Endometrium (tissue), 2 donors: ENCODE results near the gene ZNF627.
"Not testable (repeated sequence)": the region's sequence is repeated elsewhere in the genome, so short reads cannot be mapped to it uniquely, and the experiment has no call there.

ENCODE experiments used
- FAIRE-seq: peaks from 2 replicates; lab custom pipeline; 2012; peaks lifted over from hg19 to GRCh38; lab: Jason Lieb, UNC
- donor health status: control.
- donor health status: control.

Gene ZNF627

DNA sequence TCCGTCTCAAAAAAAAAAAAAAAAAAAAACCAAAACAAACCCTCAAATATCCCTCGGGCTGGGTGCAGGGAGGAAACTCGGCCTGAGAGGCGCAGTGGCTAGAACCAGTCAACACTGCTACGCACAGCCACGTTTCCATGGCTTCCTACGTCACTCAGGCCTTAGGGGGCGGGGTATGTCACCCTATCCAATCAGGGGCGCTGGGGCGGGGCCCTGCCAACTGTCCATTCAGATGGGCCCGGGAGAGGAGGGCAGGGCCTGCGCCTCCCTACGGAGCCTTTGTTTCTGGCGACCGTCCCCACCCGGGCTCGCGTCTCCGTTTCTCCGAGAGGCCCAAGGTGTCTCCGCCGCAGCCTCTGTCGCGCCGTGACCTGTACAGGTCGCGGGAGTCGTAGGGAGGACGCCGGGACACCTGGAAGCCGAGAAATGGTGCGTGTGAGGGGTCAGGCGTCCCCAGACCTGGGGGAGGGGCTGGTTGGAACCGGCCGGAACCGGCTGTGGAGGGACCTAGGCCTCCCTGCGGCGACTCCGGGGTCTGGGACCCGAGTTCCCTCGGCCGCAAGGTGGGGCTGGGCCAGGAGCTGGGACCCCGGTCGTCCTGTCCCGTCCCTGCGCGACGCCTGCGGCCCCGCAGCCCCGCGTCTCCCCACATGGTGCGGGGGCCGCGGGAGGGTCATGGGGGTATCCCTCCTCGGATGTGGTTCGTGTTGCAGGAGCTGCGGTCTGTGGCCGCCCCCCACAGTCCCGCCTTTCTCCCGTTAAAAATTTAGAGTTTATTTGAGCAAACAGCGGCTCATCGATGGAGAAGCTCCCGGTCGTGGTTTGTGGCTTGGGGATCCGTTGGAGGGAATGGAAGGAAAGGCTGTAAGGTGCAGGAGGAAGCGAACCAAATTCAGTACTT is at the start of gene ZNF627:
TSS of gene ZNF627 (plus strand) at position 282 of the 901 bp plus-strand sequence. CDS start at position 427, 145 bp downstream.
- FAIRE-seq: peak; percentile 96

DNA sequence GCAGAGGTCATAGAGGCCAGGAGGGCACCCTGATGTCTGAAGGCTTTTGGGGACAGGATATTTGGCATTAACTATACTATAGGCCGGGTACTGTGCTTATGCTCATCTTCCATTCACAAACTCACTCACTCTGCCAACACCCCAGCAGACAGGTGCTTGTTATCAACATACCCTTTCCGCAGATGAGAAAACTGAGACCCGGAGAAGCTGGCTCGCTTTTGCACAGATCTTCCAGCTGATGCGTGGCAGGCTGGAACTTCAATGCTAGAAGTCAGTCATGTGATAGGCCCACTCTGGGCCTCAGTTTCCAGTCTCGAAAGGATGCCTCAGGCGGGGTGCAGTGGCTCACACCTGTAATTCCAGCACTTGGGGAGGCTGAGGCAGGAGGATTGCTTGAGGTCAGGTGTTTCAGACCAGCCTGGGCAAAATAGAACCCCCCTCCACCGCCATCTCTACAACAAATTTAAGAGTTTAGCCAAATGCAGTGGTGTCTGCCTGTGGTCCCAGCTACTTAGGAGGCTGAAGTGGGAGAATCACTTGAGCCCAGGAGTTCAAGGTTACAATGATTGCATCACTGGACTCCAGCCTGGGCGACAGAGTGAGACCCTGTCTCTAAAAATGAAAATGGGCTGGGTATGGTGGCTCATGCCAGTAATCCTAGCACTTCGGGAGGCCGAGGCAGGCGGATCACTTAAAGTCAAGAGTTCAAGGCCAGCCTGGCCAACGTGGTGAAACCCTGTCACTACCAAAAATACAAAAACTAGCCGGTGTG is 49.2 kb upstream of the ZNF627 start:
- no peak for FAIRE-seq

DNA sequence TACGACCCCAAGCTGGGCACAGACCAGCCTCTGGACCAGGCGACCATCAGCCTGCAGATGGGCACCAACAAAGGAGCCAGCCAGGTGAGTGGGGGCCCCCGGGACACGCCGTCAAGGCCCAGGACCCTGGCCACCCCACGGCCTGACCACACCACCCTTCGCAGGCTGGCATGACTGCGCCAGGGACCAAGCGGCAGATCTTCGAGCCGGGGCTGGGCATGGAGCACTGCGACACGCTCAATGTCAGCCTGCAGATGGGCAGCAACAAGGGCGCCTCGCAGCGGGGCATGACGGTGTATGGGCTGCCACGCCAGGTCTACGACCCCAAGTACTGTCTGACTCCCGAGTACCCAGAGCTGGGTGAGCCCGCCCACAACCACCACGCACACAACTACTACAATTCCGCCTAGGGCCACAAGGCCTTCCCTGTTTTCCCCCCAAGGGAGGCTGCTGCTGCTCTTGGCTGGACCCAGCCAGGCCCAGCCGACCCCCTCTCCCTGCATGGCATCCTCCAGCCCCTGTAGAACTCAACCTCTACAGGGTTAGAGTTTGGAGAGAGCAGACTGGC is 47.8 kb upstream of the ZNF627 start:
- FAIRE-seq: no peak

DNA sequence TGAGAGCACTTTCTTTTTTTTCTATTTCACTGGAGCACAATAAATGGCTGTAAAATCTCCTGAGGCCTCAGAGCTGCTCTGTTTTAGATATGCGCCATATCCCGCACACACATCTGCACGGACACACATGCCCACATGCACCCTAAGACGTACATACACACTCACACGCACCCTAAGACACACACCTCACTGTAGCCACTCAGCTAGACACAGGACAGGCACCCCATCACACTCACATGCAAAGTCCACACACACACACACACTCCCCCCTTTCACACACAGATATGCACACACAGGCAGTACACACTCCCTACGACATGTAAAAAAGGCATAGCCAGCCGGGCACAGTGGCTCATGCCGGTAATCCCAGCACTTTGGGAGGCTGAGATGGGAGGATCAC is 47.0 kb upstream of the ZNF627 start:
- FAIRE-seq: no peak

GRCh38 chr19:11551603-11552235 is 45.6 kb upstream of the ZNF627 start:
- no peak for FAIRE-seq

GRCh38 chr19:11552666-11553372 is 44.5 kb upstream of the ZNF627 start:
- no peak for FAIRE-seq

- FAIRE-seq: no peak
Observed at GRCh38 chr19:11554160-11554559, 43.1 kb upstream of the ZNF627 start.

DNA sequence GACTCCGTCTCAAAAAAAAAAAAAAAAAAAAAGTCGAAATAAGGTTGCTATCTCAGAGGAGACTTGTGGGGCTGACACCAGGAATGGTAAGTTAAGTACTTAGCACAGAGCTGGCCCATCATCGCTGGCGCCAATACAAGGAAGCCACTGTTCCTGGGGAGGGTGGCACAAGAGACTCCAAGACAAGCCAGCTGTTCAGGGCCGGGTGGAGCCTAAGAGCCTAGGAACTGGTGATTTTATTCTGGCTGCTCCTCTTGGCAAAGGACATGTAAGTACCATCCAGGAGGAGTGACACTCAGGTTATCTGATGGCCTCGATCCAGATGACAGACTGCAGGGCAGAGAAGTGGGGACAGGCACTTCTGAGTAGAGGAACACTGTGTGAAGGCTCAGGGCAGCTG is 42.0 kb upstream of the ZNF627 start:
- FAIRE-seq: no peak

DNA sequence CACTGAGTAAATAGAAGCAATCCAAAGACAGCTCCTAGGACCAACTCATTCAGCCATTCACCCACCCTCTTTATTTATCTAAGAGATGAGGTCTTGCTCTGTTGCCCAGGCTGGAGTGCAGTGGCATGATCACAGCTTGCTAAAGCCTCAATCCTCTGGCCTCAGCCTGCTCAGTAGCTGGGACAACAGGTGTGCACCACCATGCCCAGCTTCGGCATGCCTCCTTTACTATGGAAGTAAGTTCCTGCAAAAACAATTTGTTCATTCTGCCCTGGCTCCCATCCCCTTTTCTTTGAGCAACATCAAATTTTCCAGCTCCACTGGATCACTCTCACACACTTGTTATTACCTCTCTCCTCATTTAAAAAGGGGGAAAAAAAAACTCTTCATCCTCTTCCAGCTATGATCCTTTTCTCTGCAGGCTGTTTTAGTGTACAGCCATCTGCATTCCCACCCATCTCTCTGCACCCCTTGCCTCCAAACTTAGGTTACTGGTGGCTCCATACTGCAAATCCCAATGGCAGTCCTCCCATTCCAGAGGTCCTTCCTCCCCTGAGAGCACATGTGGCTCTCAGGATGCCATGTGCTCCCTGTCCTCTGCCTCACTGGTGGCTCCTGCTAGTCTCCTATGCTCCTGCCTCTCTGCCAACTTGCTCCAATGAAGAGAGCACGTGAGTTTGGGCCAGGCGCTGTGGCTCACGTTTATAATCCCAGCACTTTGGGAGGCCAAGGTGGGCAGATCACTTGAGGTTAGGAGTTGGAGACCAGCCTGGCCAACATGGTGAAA is 40.5 kb upstream of the ZNF627 start:
- FAIRE-seq: no peak

DNA sequence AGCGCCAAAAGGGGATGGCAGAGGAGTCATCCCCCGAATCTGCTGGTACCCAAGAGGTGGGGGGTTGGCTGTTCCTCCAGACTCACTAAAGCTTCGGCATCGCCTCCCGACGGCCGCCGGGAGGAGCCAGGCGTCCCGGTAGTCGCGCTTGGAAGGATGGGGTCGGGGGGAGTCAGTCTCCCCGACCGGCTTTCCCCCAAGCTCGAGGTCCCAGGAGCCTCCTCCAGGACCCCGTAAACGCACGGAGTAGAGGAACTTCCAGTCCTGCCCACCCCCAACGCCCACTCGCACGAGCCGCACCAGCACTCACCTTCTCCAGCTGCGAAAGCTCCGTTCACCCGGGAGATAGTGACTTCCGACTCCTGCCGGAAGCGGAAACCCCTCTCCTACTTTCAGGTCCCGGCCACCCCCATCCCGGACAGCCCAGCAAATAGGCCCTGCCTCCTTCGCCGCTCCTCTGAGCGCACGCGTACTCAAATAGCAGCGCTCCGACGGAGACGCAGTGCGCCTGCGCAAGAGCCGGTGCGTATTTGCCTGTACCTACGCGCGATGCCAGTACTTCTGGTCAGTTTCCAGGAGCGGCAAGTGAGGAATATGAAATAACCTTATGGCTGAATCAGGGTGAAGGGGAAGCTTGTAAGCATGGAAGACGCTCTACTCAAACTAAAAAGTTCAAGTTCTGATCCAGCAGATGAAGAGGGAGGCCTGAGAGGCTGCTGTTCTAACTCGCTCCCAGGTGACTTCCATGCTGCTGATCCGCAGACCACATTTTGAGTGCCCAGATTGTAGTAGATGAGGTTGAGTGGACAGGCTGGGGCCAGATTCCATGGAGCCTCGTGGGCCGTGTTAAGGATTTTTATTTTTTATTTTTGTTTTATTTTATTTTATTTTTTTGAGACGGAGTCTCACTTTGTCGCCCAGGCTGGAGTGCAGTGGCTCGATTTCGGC is 38.1 kb upstream of the ZNF627 start, which contains the start of gene ELOF1:
TSS of gene ELOF1 (minus strand) at position 350 of the 948 bp plus-strand sequence. CDS start 4,883 bp downstream, outside the sequence.
- FAIRE-seq: peak; percentile 76

- FAIRE-seq: no peak
Observed at GRCh38 chr19:11560404-11561051, 36.8 kb upstream of the ZNF627 start.

- no peak for FAIRE-seq
Observed at GRCh38 chr19:11563532-11563931, 33.8 kb upstream of the ZNF627 start.

GRCh38 chr19:11564082-11564807 is 33.0 kb upstream of the ZNF627 start:
- not testable (repeated sequence) for FAIRE-seq

GRCh38 chr19:11565649-11565980 is 31.7 kb upstream of the ZNF627 start:
- not testable (repeated sequence) for FAIRE-seq

GRCh38 chr19:11566164-11566563 is 31.1 kb upstream of the ZNF627 start:
- FAIRE-seq: no peak

DNA sequence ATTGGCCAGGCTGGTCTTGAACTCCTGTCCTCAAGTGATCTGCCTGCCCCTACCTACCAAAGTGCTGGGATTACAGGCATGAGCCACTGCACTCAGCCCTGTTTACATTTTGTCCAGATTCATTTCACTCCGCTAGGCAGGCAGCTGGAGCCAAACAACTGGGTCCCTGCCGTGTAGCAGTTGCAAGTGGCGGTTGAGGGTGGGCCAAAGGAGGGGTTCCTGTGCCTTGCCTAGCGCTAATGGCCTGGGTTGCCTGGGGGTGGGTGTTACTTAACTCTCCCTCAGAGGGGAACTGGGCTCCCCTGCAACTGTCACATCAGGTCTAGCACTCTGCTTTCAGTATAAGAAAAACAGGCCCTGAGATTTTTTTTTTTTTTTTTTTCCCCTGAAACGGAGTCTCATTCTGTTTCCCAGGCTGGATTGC is 27.2 kb upstream of the ZNF627 start:
- no peak for FAIRE-seq

GRCh38 chr19:11573354-11573753 is 23.9 kb upstream of the ZNF627 start:
- FAIRE-seq: not testable (repeated sequence)

DNA sequence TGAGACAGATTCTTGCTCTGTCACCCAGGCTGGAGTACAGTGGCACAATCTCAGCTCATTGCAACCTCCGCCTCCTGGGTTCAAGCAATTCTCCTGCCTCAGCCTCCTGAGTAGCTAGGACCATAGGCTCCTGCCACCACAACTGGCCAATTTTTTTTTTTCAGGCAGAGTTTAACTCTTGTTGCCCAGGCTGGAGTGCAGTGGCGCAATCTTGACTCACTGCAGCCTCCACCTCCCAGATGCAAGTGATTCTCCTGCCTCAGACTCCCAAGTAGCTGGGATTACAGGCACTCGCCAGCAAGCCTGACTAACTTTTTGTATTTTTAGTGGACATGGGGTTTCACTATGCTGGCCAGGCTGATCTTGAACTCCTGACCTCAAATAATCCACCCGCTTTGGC is 23.5 kb upstream of the ZNF627 start:
- FAIRE-seq: not testable (repeated sequence)
